Ishikawa (cell line): ENCODE results near the gene STARD7.

Experiments
- CEBPB ChIP-seq: IDR thresholded peaks from 2 replicates; pipeline ENCODE4 v1.6.1; 2012
- EP300 ChIP-seq: IDR thresholded peaks from 2 replicates; pipeline ENCODE4 v1.6.1; 2012; ENCODE audit warnings: borderline replicate concordance
- RAD21 ChIP-seq: IDR thresholded peaks from 2 replicates; pipeline ENCODE4 v1.6.1; 2012; ENCODE audit warnings: low read depth
- REST ChIP-seq: IDR thresholded peaks from 2 replicates; pipeline ENCODE4 v1.6.1; 2012; ENCODE audit warnings: low read depth, mild to moderate bottlenecking
- TAF1 ChIP-seq: IDR thresholded peaks from 2 replicates; pipeline ENCODE4 v1.6.1; 2012; ENCODE audit warnings: low read depth, mild to moderate bottlenecking
- TEAD4 ChIP-seq: IDR thresholded peaks from 2 replicates; pipeline ENCODE4 v1.6.1; 2012
- USF1 ChIP-seq: IDR thresholded peaks from 2 replicates; pipeline ENCODE4 v1.6.1; 2012
- YY1 ChIP-seq: IDR thresholded peaks from 2 replicates; pipeline ENCODE4 v1.6.1; 2012; ENCODE audit warnings: low read depth

GRCh38 chr2:96150007-96150640 is 58.5 kb downstream of the STARD7 start:
- no peak for TF ChIP-seq TEAD4
- TF ChIP-seq YY1 = no peak
- TF ChIP-seq USF1 = no peak
- no peak for TF ChIP-seq EP300
- no peak for TF ChIP-seq RAD21
- no peak for TF ChIP-seq CEBPB
- TF ChIP-seq TAF1 = no peak
- TF ChIP-seq REST = no peak
